GM19099 (cell line): ENCODE results near the gene MYRFL.

ENCODE experiments used
- POLR2A ChIP-seq: IDR thresholded peaks from 3 replicates; pipeline ENCODE4 v1.6.1; 2011; ENCODE audit warnings: low read depth; ENCODE audit not compliant: insufficient read length; ENCODE audit errors: extremely low read depth

Gene MYRFL

GRCh38 chr12:69999561-69999960, 174.5 kb downstream of the MYRFL start:
- no peak for TF ChIP-seq POLR2A

- no peak for TF ChIP-seq POLR2A
Observed at GRCh38 chr12:70002097-70002911, 177.3 kb downstream of the MYRFL start.

GRCh38 chr12:70002912-70003255, 177.9 kb downstream of the MYRFL start:
- TF ChIP-seq POLR2A, result no peak

- no peak for TF ChIP-seq POLR2A
Observed at GRCh38 chr12:70005864-70006618, 181.0 kb downstream of the MYRFL start.

GRCh38 chr12:70006619-70006973, 181.6 kb downstream of the MYRFL start:
- TF ChIP-seq POLR2A, result no peak

- TF ChIP-seq POLR2A, result no peak
Observed at GRCh38 chr12:70007687-70008086, 182.7 kb downstream of the MYRFL start.
